ENCODE data around the gene ATP6AP1. TPM values are rescaled to one million over a fixed set of nuclear protein-coding genes. Genes with fewer than 3 reads are reported as not detected.
"Not testable (repeated sequence)": the region's sequence is repeated elsewhere in the genome, so short reads cannot be mapped to it uniquely, and the experiment has no call there.

The ATP6AP1 gene
- total RNA-seq, 6 donors from 2014 or later = 70.3 to 183 (median 108) TPM

DNA sequence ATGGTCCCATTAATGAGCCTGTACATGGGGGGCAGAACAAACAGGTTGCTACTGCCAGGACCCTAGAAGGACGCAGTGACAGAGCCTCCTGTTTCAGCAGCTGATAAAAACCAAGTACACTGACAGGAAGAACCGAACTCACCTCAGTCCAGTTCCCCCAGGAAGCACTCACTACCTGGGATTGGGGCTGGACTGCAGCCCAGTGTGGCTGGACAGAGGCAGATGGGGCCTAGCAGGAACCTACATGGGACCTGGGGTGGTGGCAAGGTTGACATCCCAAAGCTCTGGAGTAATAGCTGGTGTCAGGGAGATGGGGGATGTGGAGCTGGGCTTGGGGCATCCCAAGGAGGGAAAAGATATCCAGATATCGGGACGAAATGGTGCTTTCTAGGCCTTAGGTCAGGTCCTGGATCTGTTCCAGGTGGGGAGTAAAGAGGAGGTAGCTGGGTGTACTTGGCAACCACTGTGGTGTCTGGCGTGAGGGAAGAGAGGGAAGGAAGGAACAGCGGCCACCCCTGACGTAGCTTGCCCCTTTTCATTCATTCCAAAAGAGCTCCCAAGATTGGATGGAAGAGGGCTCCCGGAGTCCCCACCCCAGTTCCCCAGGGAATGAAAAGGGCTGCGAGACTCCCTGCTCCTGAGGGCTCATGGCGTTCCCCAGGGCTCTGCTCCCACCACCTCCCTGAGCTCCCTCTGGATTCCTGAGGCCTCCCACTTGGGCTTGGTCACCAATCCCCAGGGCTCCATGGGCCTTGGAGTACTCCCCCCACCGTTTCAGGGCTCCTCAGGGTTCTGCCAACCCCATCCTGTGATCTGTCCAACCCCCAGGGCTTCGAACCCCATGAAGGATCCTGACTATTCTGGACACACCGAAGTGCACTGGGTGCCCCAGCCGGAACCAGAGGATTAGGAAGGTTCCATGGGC, 44.9 kb upstream of the ATP6AP1 start:
- no peak for DNase-seq
- H3K27ac ChIP-seq = no peak overlapping the region
- H3K4me1 ChIP-seq = peaks cover 0 to 10% (median 3%) of the 10 kb centered on the region in 4 donors
- 70 to 76% methylated on average over 2 to 14 of the region's 14 CpGs for WGBS, 2 donors
- H3K4me3 ChIP-seq = no peak overlapping the region
- TF ChIP-seq POLR2AphosphoS5 (IDR thresholded peaks at IDR 0.05) (no peak), POLR2A (IDR thresholded peaks at IDR 0.05) (no peak), EP300 (IDR thresholded peaks at IDR 0.05) (no peak)
- TF ChIP-seq, protein P1, sequence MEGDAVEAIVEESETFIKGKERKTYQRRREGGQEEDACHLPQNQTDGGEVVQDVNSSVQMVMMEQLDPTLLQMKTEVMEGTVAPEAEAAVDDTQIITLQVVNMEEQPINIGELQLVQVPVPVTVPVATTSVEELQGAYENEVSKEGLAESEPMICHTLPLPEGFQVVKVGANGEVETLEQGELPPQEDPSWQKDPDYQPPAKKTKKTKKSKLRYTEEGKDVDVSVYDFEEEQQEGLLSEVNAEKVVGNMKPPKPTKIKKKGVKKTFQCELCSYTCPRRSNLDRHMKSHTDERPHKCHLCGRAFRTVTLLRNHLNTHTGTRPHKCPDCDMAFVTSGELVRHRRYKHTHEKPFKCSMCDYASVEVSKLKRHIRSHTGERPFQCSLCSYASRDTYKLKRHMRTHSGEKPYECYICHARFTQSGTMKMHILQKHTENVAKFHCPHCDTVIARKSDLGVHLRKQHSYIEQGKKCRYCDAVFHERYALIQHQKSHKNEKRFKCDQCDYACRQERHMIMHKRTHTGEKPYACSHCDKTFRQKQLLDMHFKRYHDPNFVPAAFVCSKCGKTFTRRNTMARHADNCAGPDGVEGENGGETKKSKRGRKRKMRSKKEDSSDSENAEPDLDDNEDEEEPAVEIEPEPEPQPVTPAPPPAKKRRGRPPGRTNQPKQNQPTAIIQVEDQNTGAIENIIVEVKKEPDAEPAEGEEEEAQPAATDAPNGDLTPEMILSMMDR (IDR thresholded peaks at IDR 0.05) = no peak
- peaks cover 0 to 9% (median 0%) of the 10 kb centered on the region in 4 donors for H3K9me3 ChIP-seq
- H3K36me3 ChIP-seq = peaks cover 0 to 4% (median 0%) of the 10 kb centered on the region in 4 donors
- no peaks in the 10 kb centered on the region for H3K27me3 ChIP-seq
- ATAC-seq (ENCODE audit: low FRiP score in 2 of 2) = no peak

DNA sequence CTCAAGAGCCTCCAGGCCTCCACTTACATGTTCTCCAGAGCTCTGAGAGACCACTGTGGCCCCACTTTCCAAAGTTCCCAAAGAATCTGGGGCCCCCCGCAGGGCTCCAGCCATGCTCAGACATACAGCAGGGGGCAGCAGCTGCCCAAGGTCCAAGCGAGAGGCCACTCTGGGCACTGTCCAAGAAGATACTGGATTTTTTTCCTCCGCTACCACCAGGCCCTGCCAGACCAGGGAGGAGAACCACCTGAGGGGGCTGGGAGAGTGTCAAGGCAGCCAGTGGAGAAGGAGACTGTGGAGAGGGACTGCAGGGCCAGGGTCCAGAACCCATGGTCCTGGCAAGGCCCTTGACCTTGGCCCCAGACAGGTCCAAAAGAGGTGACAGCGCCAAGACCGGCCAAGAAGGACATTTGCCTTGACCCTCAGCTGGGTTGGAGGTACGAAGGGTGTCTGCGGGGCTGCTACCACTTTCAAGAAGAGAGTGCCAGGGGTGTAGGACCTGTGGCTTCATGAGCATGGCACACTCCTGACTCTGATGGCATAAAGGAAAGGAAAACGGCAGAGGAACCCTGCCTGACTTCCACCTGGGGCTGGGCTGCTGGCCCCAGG, 44.1 kb upstream of the ATP6AP1 start:
- ATAC-seq (ENCODE audit: low FRiP score in 2 of 2) (no peak), DNase-seq (no peak)
- Histone ChIP-seq H3K27me3 (no peaks in the 10 kb centered on the region), H3K4me1 (peaks cover 0 to 10% (median 3%) of the 10 kb centered on the region in 4 donors), H3K9me3 (peaks cover 0 to 3% (median 0%) of the 10 kb centered on the region in 4 donors), H3K4me3 (no peak overlapping the region), H3K27ac (no peak overlapping the region), H3K36me3 (peaks cover 0 to 4% (median 0%) of the 10 kb centered on the region in 4 donors)
- WGBS, 2 donors = 69% methylated on average over 8 of the region's 8 CpGs; no CpG with 5 or more reads in 1 of the 2 donors
- no peak for TF ChIP-seq POLR2AphosphoS5 (IDR thresholded peaks at IDR 0.05)
- no peak for TF ChIP-seq EP300 (IDR thresholded peaks at IDR 0.05)
- TF ChIP-seq, protein P1 (IDR thresholded peaks at IDR 0.05) = peak in 3 of 6 experiments; percentile 6 to 22 (median 16)
- no peak for TF ChIP-seq POLR2A (IDR thresholded peaks at IDR 0.05)

DNA sequence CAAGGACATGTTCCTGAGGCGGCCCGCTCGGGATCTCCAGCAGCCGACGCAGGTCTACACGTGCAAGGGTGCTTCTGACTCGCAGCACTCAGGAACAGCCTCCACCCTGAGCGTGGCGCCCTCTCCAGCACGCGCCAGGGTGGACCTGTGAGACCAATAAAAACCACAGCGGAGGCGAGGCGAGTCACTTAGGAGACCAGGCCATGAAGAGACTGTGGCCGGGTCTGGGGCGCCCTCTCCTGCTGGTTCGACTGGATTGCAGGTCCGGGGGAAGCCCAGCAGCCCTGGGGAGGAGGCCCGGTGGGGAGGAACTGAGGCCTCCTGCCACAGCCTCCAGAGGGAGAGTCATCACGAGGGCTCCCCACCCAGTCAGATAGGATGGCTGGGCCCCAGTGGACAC, 40.4 kb upstream of the ATP6AP1 start:
- H3K27me3 ChIP-seq, H3K4me1 ChIP-seq, H3K27ac ChIP-seq, DNase-seq, H3K36me3 ChIP-seq, H3K4me3 ChIP-seq, H3K9me3 ChIP-seq: not testable (repeated sequence)
- peak; percentile 55 to 73 for ATAC-seq (ENCODE audit: low FRiP score in 2 of 2)
- no CpG with 5 or more reads among the region's 20 CpGs for WGBS, 2 donors

DNA sequence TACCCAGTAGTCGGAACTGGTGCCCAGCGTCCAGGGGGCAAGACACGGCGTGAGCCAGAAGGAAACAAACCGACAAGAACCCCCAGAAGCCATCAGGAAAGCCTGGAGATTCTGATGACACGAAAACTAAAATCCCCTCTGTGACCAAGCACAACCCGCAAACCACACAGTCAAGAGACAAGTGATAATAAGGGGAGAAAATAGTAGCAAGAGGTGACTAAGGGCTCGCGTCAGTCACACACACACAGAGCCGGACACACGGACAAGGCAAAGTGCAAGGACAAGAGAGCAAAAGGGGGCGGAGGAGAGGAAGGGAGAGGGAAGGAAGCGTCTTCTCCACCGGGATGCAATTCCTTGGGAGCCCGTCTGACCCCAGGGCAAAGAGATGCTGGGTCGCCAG, 39.8 kb upstream of the ATP6AP1 start:
- no CpG with 5 or more reads among the region's 16 CpGs for WGBS, 2 donors
- not testable (repeated sequence) for H3K9me3 ChIP-seq, H3K4me1 ChIP-seq, H3K27me3 ChIP-seq, H3K4me3 ChIP-seq, H3K27ac ChIP-seq, DNase-seq, H3K36me3 ChIP-seq
- peak in 1 of 2 donors; percentile 4 for ATAC-seq (ENCODE audit: low FRiP score in 2 of 2)

DNA sequence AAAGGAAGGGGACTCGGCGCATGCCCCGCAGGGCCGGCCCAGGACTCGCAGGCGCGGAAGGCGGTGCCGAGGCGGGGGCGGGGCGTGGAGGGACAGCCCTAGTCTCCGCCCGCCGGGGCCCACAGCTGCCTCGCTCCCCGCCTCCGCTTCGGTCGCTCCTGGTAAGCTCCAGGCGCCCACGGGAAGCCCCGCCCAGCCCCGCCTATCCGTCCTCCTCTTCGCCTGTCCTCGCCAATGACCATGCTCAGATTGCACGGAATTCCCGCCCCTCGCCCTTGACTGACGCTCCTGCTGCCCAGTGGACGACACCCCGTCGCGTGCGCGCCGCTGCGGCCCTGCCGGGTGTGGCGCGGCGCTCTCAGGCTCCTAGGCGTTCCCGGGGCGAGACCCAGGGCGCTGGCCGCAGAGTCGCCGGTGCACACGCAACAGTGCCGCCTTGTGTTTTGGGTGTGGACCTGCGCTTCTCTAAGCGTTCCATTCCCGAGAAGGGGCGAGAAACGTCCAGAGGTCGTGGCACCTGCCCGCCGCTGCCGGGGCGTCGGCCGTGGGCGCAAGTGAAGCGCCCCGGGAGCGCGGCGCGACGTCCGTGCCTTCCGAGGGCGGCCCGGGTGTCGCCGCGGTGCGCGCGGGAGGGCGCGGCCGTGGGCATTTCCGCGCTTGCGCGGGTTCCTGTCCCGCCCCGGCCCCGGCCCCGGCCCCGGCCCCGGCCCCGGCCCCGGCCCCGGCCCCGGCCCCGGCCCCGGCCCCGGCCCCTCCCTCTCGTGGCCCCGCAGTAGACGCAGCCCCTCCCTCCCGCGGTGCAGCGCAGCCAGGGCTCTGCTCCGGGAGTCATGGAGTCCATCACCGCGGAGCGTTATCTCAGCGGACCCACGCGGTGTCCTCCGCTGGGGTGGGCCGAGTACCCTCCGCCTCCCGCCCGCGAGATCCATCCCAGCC, 38.4 kb upstream of the ATP6AP1 start:
- no CpG with 5 or more reads among the region's 121 CpGs for WGBS, 2 donors
- peak overlapping the region in 3 of 4 donors; percentile 20 to 38 (median 25) for H3K4me3 ChIP-seq
- not testable (repeated sequence) for DNase-seq, H3K4me1 ChIP-seq, H3K36me3 ChIP-seq, H3K27me3 ChIP-seq, H3K9me3 ChIP-seq
- H3K27ac ChIP-seq = peak overlapping the region in 2 of 4 donors; percentile 66 to 78
- ATAC-seq (ENCODE audit: low FRiP score in 2 of 2) = peak; percentile 92

DNA sequence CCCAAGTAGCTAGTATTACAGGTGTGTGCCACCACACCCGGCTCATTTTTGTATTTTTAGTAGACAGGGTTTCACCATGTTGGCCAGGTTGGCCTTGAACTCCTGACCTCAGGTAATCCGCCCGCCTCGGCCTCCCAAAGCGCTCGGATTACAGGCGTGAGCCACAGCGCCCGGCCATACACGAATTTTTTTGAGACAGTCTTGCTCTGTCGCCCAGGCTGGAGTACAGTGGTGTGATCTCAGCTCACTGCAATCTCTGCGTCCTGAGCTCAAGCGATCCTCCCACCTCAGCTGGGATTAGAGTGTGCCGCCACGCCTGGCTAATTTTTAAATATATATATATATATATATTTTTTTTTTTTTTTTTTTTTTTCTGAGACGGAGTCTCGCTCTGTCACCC, 32.1 kb upstream of the ATP6AP1 start:
- Histone ChIP-seq H3K4me1 (peaks cover 7 to 35% (median 7%) of the 10 kb centered on the region in 4 donors), H3K9me3 (peaks cover 0 to 14% (median 0%) of the 10 kb centered on the region in 4 donors), H3K27ac (peak overlapping the region in 3 of 4 donors; percentile 95 to 98 (median 96)), H3K36me3 (peaks cover 0 to 26% (median 10%) of the 10 kb centered on the region in 4 donors), H3K4me3 (peak overlapping the region in 2 of 4 donors; percentile 53 to 77)
- 88 to 91% methylated on average over 13 to 17 of the region's 17 CpGs for WGBS, 2 donors
- ATAC-seq (ENCODE audit: low FRiP score in 2 of 2); DNase-seq; H3K27me3 ChIP-seq: not testable (repeated sequence)

Data from upper lobe of left lung (tissue), 6 donors.